Activated CD4-positive, alpha-beta T cell treated with anti-CD3 and anti-CD28 coated beads, Interleukin-2, amount 50 U/mL, for 4 hours (primary cell): ENCODE data around the gene FXYD4.
A peak's percentile ranks its signal among the peaks of the same experiment; 100 is the strongest.
"Not testable (repeated sequence)": the region's sequence is repeated elsewhere in the genome, so short reads cannot be mapped to it uniquely, and the experiment has no call there.

Experiments
- DNase-seq, 2 experiments: peaks; one replicate each; pipeline ENCODE4 v3.0.0-alpha.2; 2020

Gene FXYD4

GRCh38 chr10:43371418-43371817, at the start of gene FXYD4:
FXYD4 (plus strand) TSS chr10:43371636; CDS start chr10:43373747, 2,111 bp downstream.
- DNase-seq: no peak

GRCh38 chr10:43322331-43322730, 49.1 kb upstream of the FXYD4 start:
- DNase-seq: no peak

- DNase-seq: peak; percentile 77 to 78
These were observed 48.7 kb upstream of the FXYD4 start for GRCh38 chr10:43322769-43323168.

GRCh38 chr10:43323245-43323644, 48.2 kb upstream of the FXYD4 start:
- DNase-seq: no peak

GRCh38 chr10:43324876-43325275, 46.6 kb upstream of the FXYD4 start:
- DNase-seq: no peak

- DNase-seq: no peak
These were observed 44.3 kb upstream of the FXYD4 start for GRCh38 chr10:43327171-43327570.

- DNase-seq: no peak
These were observed 43.5 kb upstream of the FXYD4 start for GRCh38 chr10:43327986-43328385.

GRCh38 chr10:43328810-43329209, 42.6 kb upstream of the FXYD4 start:
- DNase-seq: not testable (repeated sequence)

GRCh38 chr10:43329246-43329885, 42.1 kb upstream of the FXYD4 start:
- not testable (repeated sequence) for DNase-seq

GRCh38 chr10:43330049-43330823, 41.2 kb upstream of the FXYD4 start:
- DNase-seq: not testable (repeated sequence)

GRCh38 chr10:43330824-43331127, 40.7 kb upstream of the FXYD4 start:
- not testable (repeated sequence) for DNase-seq

GRCh38 chr10:43333653-43334052, 37.8 kb upstream of the FXYD4 start:
- DNase-seq: no peak

GRCh38 chr10:43336061-43336460, 35.4 kb upstream of the FXYD4 start:
- DNase-seq: no peak

- DNase-seq: no peak
These were observed 34.7 kb upstream of the FXYD4 start for GRCh38 chr10:43336641-43337318.

GRCh38 chr10:43337536-43337935, 33.9 kb upstream of the FXYD4 start:
- DNase-seq: not testable (repeated sequence)

- DNase-seq: no peak
These were observed 33.3 kb upstream of the FXYD4 start for GRCh38 chr10:43338117-43338516.

- DNase-seq: no peak
These were observed 32.3 kb upstream of the FXYD4 start for GRCh38 chr10:43339136-43339535.

- DNase-seq: no peak
These were observed 31.3 kb upstream of the FXYD4 start for GRCh38 chr10:43340101-43340500.

- no peak for DNase-seq
These were observed 30.8 kb upstream of the FXYD4 start for GRCh38 chr10:43340619-43341018.

GRCh38 chr10:43341450-43341849, 30.0 kb upstream of the FXYD4 start:
- no peak for DNase-seq

- no peak for DNase-seq
These were observed 28.9 kb upstream of the FXYD4 start for GRCh38 chr10:43342279-43343125.

- no peak for DNase-seq
These were observed 28.3 kb upstream of the FXYD4 start for GRCh38 chr10:43343126-43343525.

GRCh38 chr10:43344051-43344450, 27.4 kb upstream of the FXYD4 start:
- DNase-seq: no peak
